ENCODE results near the gene CDK17.
"Not testable (repeated sequence)": the region's sequence is repeated elsewhere in the genome, so short reads cannot be mapped to it uniquely, and the experiment has no call there.

DNA sequence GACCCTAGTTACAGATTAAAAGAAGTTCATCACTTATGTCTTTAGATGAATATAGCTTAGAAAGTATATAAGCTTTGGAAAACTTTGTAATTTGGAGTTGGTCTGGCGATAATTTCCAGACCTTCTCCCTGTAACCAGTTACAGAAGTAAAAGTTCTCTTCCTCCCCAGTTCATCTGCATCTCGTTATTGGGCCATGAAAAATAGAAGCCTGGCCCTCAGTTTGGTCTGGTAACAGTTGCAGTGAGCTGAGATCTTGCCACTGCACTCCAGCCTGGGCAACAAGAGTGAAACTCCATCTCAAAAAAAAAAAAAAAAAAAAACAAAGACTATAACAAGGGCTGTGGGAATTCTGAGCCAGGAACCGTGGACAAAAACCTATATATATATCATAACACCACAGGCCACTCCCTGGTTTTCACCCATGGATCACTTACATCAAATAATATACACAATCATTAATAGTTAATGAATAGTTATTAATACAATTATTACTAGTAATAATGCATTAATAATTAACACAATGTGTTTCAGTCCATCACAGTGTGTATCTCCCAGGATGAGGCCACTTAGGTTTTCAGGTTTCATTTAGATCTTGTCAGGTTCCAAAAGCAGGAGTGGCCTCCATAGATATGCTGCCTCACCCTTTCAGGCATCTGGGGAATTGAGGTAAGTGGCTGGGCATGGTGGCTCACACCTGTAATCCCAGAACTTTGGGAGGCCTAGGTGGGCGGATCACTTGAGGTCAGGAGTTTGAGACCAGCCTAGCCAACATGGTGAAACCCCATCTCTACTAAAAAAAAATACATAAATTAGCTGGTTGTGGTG lies 32.5 kb upstream of the CDK17 start:
- TF ChIP-seq POLR2A (IDR thresholded peaks at IDR 0.05): not testable (repeated sequence)
- TF ChIP-seq, protein P1, sequence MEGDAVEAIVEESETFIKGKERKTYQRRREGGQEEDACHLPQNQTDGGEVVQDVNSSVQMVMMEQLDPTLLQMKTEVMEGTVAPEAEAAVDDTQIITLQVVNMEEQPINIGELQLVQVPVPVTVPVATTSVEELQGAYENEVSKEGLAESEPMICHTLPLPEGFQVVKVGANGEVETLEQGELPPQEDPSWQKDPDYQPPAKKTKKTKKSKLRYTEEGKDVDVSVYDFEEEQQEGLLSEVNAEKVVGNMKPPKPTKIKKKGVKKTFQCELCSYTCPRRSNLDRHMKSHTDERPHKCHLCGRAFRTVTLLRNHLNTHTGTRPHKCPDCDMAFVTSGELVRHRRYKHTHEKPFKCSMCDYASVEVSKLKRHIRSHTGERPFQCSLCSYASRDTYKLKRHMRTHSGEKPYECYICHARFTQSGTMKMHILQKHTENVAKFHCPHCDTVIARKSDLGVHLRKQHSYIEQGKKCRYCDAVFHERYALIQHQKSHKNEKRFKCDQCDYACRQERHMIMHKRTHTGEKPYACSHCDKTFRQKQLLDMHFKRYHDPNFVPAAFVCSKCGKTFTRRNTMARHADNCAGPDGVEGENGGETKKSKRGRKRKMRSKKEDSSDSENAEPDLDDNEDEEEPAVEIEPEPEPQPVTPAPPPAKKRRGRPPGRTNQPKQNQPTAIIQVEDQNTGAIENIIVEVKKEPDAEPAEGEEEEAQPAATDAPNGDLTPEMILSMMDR (IDR thresholded peaks at IDR 0.05): not testable (repeated sequence)
